H1 (cell line): ENCODE data around the gene FRY. TPM values are rescaled to one million over a fixed set of nuclear protein-coding genes. Genes with fewer than 3 reads are reported as not detected.

ENCODE experiments used
- CEBPB ChIP-seq: IDR thresholded peaks from 2 replicates; pipeline ENCODE4 v1.6.1; 2012; ENCODE audit warnings: low read depth, low read length
- CHD1 ChIP-seq: IDR thresholded peaks from 2 replicates; pipeline ENCODE4 v1.6.1; 2012; ENCODE audit warnings: low read depth, low read length, improper control_type of control experiment
- EGR1 ChIP-seq: IDR thresholded peaks from 2 replicates; pipeline ENCODE4 v1.6.1; 2011; ENCODE audit warnings: low read depth, low read length, borderline replicate concordance
- FOSL1 ChIP-seq: IDR thresholded peaks from 2 replicates; pipeline ENCODE4 v1.6.1; 2011; ENCODE audit warnings: mild to moderate bottlenecking, low read depth, low read length, moderate library complexity; ENCODE audit not compliant: insufficient read depth
- HDAC6 ChIP-seq: IDR thresholded peaks from one replicate; pipeline ENCODE4 v1.7.1; 2012; ENCODE audit warnings: low read depth, mild to moderate bottlenecking, inconsistent platforms, low read length, moderate library complexity
- RFX5 ChIP-seq: IDR thresholded peaks from 2 replicates; pipeline ENCODE4 v1.6.1; 2011; ENCODE audit warnings: low read depth, low read length, improper control_type of control experiment, borderline replicate concordance
- RNF2 ChIP-seq: fragments of 200-900, 300-1000 bp; sonication (generic); IDR thresholded peaks from 2 replicates; pipeline ENCODE4 v1.7.1; 2016; ENCODE audit warnings: borderline replicate concordance, low read depth, mild to moderate bottlenecking, antibody characterized with exemption, low read length; ENCODE audit not compliant: poor library complexity, severe bottlenecking; ENCODE audit errors: missing control alignments
- SAP30 ChIP-seq: fragments of 300-600 bp; sonication (generic); IDR thresholded peaks from 2 replicates; pipeline ENCODE4 v1.7.1; 2012; ENCODE audit warnings: low read length, moderate library complexity, mild to moderate bottlenecking, inconsistent platforms; ENCODE audit not compliant: insufficient read depth, insufficient replicate concordance
- SIN3A ChIP-seq, 2 experiments: IDR thresholded peaks in 1 of 2; conservative IDR thresholded peaks in 1 of 2; 2 replicates each; pipeline ENCODE4 v1.6.1; 2011 to 2012; ENCODE audit warnings: low read length in 2 of 2, improper control_type of control experiment in 1 of 2, low read depth in 1 of 2, mild to moderate bottlenecking in 1 of 2
- SUZ12 ChIP-seq: fragments of 200-600 bp; sonication (generic); IDR thresholded peaks from 2 replicates; pipeline ENCODE4 v1.6.1; 2012; ENCODE audit warnings: mild to moderate bottlenecking, inconsistent platforms, low read length, moderate library complexity, mixed read lengths
- polyA plus RNA-seq, 7 experiments: library from polyadenylated mRNA; depleted of rRNA in 3 of 7; stranded (reverse) in 5 of 7; unstranded in 2 of 7; fragments of >200 nt in 5 of 7; fragments of 200-250 nt in 2 of 7; gene quantifications; 1 replicate in 5 of 7; 2 replicates in 1 of 7; 4 replicates in 1 of 7; pipeline versions ENCODE4 v1.2.1 to v1.2.3, GENCODE V29; 2011 to 2013; ENCODE audit warnings: missing spikeins in 2 of 7, mixed read lengths in 2 of 7
- total RNA-seq: library from RNA; stranded (reverse); fragmentation: NEBNext Ultra II Directional; extraction: Animal tissue kit (Norgen Biotek cat#: 25700); gene quantifications from 2 replicates; pipeline ENCODE4 v1.2.1, GENCODE V29; 2021
- TF ChIP-seq, protein P1 (sequence below): fragments of 300-600 bp; sonication (generic); IDR thresholded peaks from 2 replicates; pipeline ENCODE4 v1.7.1; 2012; ENCODE audit warnings: low read length, moderate library complexity, mild to moderate bottlenecking, inconsistent platforms; ENCODE audit not compliant: insufficient replicate concordance

The FRY gene
- total and polyA plus RNA-seq, 2 of the 8 experiments (the other 6 are each of a cell fraction or from before 2014, with no cell fraction given): 4.3 to 9.2 TPM

DNA sequence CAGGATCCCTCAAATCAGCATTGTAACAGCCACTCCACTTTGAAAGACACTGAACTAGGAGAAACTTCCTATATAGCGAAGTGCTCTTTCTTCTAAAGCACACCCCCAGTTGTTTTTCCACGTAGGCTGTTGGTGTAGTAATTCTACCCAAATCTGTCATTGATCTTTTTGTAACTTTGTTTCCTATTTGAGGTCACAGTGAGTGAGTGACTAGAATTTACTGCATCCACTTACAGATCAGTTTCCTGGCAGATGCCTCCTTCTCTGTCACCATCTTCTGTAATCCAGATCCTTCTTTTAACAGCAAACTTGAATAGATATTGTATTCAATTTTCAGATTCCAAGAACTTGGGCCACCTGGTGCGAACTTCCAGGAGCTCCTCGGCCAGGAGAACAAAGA lies 268.3 kb downstream of the FRY start (continued):
- TF ChIP-seq, protein P1, sequence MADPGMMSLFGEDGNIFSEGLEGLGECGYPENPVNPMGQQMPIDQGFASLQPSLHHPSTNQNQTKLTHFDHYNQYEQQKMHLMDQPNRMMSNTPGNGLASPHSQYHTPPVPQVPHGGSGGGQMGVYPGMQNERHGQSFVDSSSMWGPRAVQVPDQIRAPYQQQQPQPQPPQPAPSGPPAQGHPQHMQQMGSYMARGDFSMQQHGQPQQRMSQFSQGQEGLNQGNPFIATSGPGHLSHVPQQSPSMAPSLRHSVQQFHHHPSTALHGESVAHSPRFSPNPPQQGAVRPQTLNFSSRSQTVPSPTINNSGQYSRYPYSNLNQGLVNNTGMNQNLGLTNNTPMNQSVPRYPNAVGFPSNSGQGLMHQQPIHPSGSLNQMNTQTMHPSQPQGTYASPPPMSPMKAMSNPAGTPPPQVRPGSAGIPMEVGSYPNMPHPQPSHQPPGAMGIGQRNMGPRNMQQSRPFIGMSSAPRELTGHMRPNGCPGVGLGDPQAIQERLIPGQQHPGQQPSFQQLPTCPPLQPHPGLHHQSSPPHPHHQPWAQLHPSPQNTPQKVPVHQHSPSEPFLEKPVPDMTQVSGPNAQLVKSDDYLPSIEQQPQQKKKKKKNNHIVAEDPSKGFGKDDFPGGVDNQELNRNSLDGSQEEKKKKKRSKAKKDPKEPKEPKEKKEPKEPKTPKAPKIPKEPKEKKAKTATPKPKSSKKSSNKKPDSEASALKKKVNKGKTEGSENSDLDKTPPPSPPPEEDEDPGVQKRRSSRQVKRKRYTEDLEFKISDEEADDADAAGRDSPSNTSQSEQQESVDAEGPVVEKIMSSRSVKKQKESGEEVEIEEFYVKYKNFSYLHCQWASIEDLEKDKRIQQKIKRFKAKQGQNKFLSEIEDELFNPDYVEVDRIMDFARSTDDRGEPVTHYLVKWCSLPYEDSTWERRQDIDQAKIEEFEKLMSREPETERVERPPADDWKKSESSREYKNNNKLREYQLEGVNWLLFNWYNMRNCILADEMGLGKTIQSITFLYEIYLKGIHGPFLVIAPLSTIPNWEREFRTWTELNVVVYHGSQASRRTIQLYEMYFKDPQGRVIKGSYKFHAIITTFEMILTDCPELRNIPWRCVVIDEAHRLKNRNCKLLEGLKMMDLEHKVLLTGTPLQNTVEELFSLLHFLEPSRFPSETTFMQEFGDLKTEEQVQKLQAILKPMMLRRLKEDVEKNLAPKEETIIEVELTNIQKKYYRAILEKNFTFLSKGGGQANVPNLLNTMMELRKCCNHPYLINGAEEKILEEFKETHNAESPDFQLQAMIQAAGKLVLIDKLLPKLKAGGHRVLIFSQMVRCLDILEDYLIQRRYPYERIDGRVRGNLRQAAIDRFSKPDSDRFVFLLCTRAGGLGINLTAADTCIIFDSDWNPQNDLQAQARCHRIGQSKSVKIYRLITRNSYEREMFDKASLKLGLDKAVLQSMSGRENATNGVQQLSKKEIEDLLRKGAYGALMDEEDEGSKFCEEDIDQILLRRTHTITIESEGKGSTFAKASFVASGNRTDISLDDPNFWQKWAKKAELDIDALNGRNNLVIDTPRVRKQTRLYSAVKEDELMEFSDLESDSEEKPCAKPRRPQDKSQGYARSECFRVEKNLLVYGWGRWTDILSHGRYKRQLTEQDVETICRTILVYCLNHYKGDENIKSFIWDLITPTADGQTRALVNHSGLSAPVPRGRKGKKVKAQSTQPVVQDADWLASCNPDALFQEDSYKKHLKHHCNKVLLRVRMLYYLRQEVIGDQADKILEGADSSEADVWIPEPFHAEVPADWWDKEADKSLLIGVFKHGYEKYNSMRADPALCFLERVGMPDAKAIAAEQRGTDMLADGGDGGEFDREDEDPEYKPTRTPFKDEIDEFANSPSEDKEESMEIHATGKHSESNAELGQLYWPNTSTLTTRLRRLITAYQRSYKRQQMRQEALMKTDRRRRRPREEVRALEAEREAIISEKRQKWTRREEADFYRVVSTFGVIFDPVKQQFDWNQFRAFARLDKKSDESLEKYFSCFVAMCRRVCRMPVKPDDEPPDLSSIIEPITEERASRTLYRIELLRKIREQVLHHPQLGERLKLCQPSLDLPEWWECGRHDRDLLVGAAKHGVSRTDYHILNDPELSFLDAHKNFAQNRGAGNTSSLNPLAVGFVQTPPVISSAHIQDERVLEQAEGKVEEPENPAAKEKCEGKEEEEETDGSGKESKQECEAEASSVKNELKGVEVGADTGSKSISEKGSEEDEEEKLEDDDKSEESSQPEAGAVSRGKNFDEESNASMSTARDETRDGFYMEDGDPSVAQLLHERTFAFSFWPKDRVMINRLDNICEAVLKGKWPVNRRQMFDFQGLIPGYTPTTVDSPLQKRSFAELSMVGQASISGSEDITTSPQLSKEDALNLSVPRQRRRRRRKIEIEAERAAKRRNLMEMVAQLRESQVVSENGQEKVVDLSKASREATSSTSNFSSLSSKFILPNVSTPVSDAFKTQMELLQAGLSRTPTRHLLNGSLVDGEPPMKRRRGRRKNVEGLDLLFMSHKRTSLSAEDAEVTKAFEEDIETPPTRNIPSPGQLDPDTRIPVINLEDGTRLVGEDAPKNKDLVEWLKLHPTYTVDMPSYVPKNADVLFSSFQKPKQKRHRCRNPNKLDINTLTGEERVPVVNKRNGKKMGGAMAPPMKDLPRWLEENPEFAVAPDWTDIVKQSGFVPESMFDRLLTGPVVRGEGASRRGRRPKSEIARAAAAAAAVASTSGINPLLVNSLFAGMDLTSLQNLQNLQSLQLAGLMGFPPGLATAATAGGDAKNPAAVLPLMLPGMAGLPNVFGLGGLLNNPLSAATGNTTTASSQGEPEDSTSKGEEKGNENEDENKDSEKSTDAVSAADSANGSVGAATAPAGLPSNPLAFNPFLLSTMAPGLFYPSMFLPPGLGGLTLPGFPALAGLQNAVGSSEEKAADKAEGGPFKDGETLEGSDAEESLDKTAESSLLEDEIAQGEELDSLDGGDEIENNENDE: no peak
- no peak for TF ChIP-seq RNF2
- no peak for TF ChIP-seq SUZ12
- TF ChIP-seq EGR1: no peak
- TF ChIP-seq CEBPB: no peak
- TF ChIP-seq RFX5: no peak
- TF ChIP-seq CHD1: no peak
- TF ChIP-seq SIN3A (conservative IDR thresholded peaks at IDR 0.05 in 1 of 2, IDR thresholded peaks at IDR 0.05 in 1 of 2; ENCODE audit: low read depth in 1 of 2, low read length in 2 of 2): no peak
- no peak for TF ChIP-seq HDAC6
- no peak for TF ChIP-seq SAP30
- no peak for TF ChIP-seq FOSL1
